ENCODE results near the gene MACROD2.

MACROD2 gene

GRCh38 chr20:15817351-15817750 lies 1822.0 kb downstream of the MACROD2 start:
- H3K9ac ChIP-seq (ENCODE audit: low read depth, low read length) = no peak overlapping the region
- no peaks in the 10 kb centered on the region for H3K27me3 ChIP-seq (ENCODE audit: control insufficient read depth, insufficient read depth, low read length)
- H3K4me3 ChIP-seq (ENCODE audit: low read depth, low read length) = no peak overlapping the region
- no peaks in the 10 kb centered on the region for H3K36me3 ChIP-seq (ENCODE audit: control insufficient read depth, insufficient read depth, low read length)
- H3K9me3 ChIP-seq (ENCODE audit: control insufficient read depth, insufficient read depth, low read length) = no peaks in the 10 kb centered on the region
- peaks cover 3% of the 10 kb centered on the region for H3K4me1 ChIP-seq (ENCODE audit: control insufficient read depth, insufficient read depth, low read length)

GRCh38 chr20:15818651-15819071 lies 1823.3 kb downstream of the MACROD2 start:
- H3K9me3 ChIP-seq (ENCODE audit: control insufficient read depth, insufficient read depth, low read length) = no peaks in the 10 kb centered on the region
- no peak overlapping the region for H3K4me3 ChIP-seq (ENCODE audit: low read depth, low read length)
- no peak overlapping the region for H3K9ac ChIP-seq (ENCODE audit: low read depth, low read length)
- peaks cover 3% of the 10 kb centered on the region for H3K4me1 ChIP-seq (ENCODE audit: control insufficient read depth, insufficient read depth, low read length)
- H3K27me3 ChIP-seq (ENCODE audit: control insufficient read depth, insufficient read depth, low read length) = no peaks in the 10 kb centered on the region
- no peaks in the 10 kb centered on the region for H3K36me3 ChIP-seq (ENCODE audit: control insufficient read depth, insufficient read depth, low read length)

- peaks cover 4% of the 10 kb centered on the region for H3K4me1 ChIP-seq (ENCODE audit: control insufficient read depth, insufficient read depth, low read length)
- H3K4me3 ChIP-seq (ENCODE audit: low read depth, low read length) = no peak overlapping the region
- no peaks in the 10 kb centered on the region for H3K9me3 ChIP-seq (ENCODE audit: control insufficient read depth, insufficient read depth, low read length)
- H3K9ac ChIP-seq (ENCODE audit: low read depth, low read length) = no peak overlapping the region
- H3K27me3 ChIP-seq (ENCODE audit: control insufficient read depth, insufficient read depth, low read length) = no peaks in the 10 kb centered on the region
- no peaks in the 10 kb centered on the region for H3K36me3 ChIP-seq (ENCODE audit: control insufficient read depth, insufficient read depth, low read length)
Measured at GRCh38 chr20:15823718-15824117, 1828.4 kb downstream of the MACROD2 start.

GRCh38 chr20:15827628-15828027 lies 1832.3 kb downstream of the MACROD2 start:
- Histone ChIP-seq H3K9me3 (ENCODE audit: control insufficient read depth, insufficient read depth, low read length) (no peaks in the 10 kb centered on the region), H3K4me1 (ENCODE audit: control insufficient read depth, insufficient read depth, low read length) (peaks cover 3% of the 10 kb centered on the region), H3K4me3 (ENCODE audit: low read depth, low read length) (no peak overlapping the region), H3K36me3 (ENCODE audit: control insufficient read depth, insufficient read depth, low read length) (no peaks in the 10 kb centered on the region), H3K9ac (ENCODE audit: low read depth, low read length) (no peak overlapping the region), H3K27me3 (ENCODE audit: control insufficient read depth, insufficient read depth, low read length) (no peaks in the 10 kb centered on the region)

- H3K36me3 ChIP-seq (ENCODE audit: control insufficient read depth, insufficient read depth, low read length) = no peaks in the 10 kb centered on the region
- no peaks in the 10 kb centered on the region for H3K27me3 ChIP-seq (ENCODE audit: control insufficient read depth, insufficient read depth, low read length)
- H3K4me1 ChIP-seq (ENCODE audit: control insufficient read depth, insufficient read depth, low read length) = peaks cover 3% of the 10 kb centered on the region
- H3K9ac ChIP-seq (ENCODE audit: low read depth, low read length) = no peak overlapping the region
- no peak overlapping the region for H3K4me3 ChIP-seq (ENCODE audit: low read depth, low read length)
- no peaks in the 10 kb centered on the region for H3K9me3 ChIP-seq (ENCODE audit: control insufficient read depth, insufficient read depth, low read length)
Measured at GRCh38 chr20:15831201-15831600, 1835.9 kb downstream of the MACROD2 start.

- no peaks in the 10 kb centered on the region for H3K9me3 ChIP-seq (ENCODE audit: control insufficient read depth, insufficient read depth, low read length)
- H3K27me3 ChIP-seq (ENCODE audit: control insufficient read depth, insufficient read depth, low read length) = no peaks in the 10 kb centered on the region
- no peaks in the 10 kb centered on the region for H3K36me3 ChIP-seq (ENCODE audit: control insufficient read depth, insufficient read depth, low read length)
- H3K4me3 ChIP-seq (ENCODE audit: low read depth, low read length) = no peak overlapping the region
- no peaks in the 10 kb centered on the region for H3K4me1 ChIP-seq (ENCODE audit: control insufficient read depth, insufficient read depth, low read length)
- H3K9ac ChIP-seq (ENCODE audit: low read depth, low read length) = no peak overlapping the region
Measured at GRCh38 chr20:15832512-15832911, 1837.2 kb downstream of the MACROD2 start.

GRCh38 chr20:15834857-15835256 lies 1839.5 kb downstream of the MACROD2 start:
- Histone ChIP-seq H3K36me3 (ENCODE audit: control insufficient read depth, insufficient read depth, low read length) (no peaks in the 10 kb centered on the region), H3K9me3 (ENCODE audit: control insufficient read depth, insufficient read depth, low read length) (no peaks in the 10 kb centered on the region), H3K4me1 (ENCODE audit: control insufficient read depth, insufficient read depth, low read length) (no peaks in the 10 kb centered on the region), H3K27me3 (ENCODE audit: control insufficient read depth, insufficient read depth, low read length) (no peaks in the 10 kb centered on the region), H3K9ac (ENCODE audit: low read depth, low read length) (no peak overlapping the region), H3K4me3 (ENCODE audit: low read depth, low read length) (no peak overlapping the region)

- no peak overlapping the region for H3K4me3 ChIP-seq (ENCODE audit: low read depth, low read length)
- H3K9ac ChIP-seq (ENCODE audit: low read depth, low read length) = no peak overlapping the region
- H3K4me1 ChIP-seq (ENCODE audit: control insufficient read depth, insufficient read depth, low read length) = no peaks in the 10 kb centered on the region
- no peaks in the 10 kb centered on the region for H3K9me3 ChIP-seq (ENCODE audit: control insufficient read depth, insufficient read depth, low read length)
- no peaks in the 10 kb centered on the region for H3K36me3 ChIP-seq (ENCODE audit: control insufficient read depth, insufficient read depth, low read length)
- H3K27me3 ChIP-seq (ENCODE audit: control insufficient read depth, insufficient read depth, low read length) = no peaks in the 10 kb centered on the region
Measured at GRCh38 chr20:15835811-15836210, 1840.5 kb downstream of the MACROD2 start.

- Histone ChIP-seq H3K9me3 (ENCODE audit: control insufficient read depth, insufficient read depth, low read length) (no peaks in the 10 kb centered on the region), H3K4me3 (ENCODE audit: low read depth, low read length) (no peak overlapping the region), H3K4me1 (ENCODE audit: control insufficient read depth, insufficient read depth, low read length) (no peaks in the 10 kb centered on the region), H3K36me3 (ENCODE audit: control insufficient read depth, insufficient read depth, low read length) (no peaks in the 10 kb centered on the region), H3K9ac (ENCODE audit: low read depth, low read length) (no peak overlapping the region), H3K27me3 (ENCODE audit: control insufficient read depth, insufficient read depth, low read length) (no peaks in the 10 kb centered on the region)
Measured at GRCh38 chr20:15836634-15837033, 1841.3 kb downstream of the MACROD2 start.

GRCh38 chr20:15837563-15837962 lies 1842.2 kb downstream of the MACROD2 start:
- no peaks in the 10 kb centered on the region for H3K36me3 ChIP-seq (ENCODE audit: control insufficient read depth, insufficient read depth, low read length)
- no peak overlapping the region for H3K9ac ChIP-seq (ENCODE audit: low read depth, low read length)
- no peaks in the 10 kb centered on the region for H3K4me1 ChIP-seq (ENCODE audit: control insufficient read depth, insufficient read depth, low read length)
- H3K9me3 ChIP-seq (ENCODE audit: control insufficient read depth, insufficient read depth, low read length) = no peaks in the 10 kb centered on the region
- H3K27me3 ChIP-seq (ENCODE audit: control insufficient read depth, insufficient read depth, low read length) = no peaks in the 10 kb centered on the region
- H3K4me3 ChIP-seq (ENCODE audit: low read depth, low read length) = no peak overlapping the region

GRCh38 chr20:15838466-15838865 lies 1843.2 kb downstream of the MACROD2 start:
- Histone ChIP-seq H3K4me3 (ENCODE audit: low read depth, low read length) (no peak overlapping the region), H3K9me3 (ENCODE audit: control insufficient read depth, insufficient read depth, low read length) (no peaks in the 10 kb centered on the region), H3K4me1 (ENCODE audit: control insufficient read depth, insufficient read depth, low read length) (no peaks in the 10 kb centered on the region), H3K27me3 (ENCODE audit: control insufficient read depth, insufficient read depth, low read length) (no peaks in the 10 kb centered on the region), H3K9ac (ENCODE audit: low read depth, low read length) (no peak overlapping the region), H3K36me3 (ENCODE audit: control insufficient read depth, insufficient read depth, low read length) (no peaks in the 10 kb centered on the region)

GRCh38 chr20:15840636-15841301 lies 1845.5 kb downstream of the MACROD2 start:
- Histone ChIP-seq H3K4me3 (ENCODE audit: low read depth, low read length) (no peak overlapping the region), H3K36me3 (ENCODE audit: control insufficient read depth, insufficient read depth, low read length) (no peaks in the 10 kb centered on the region), H3K9ac (ENCODE audit: low read depth, low read length) (no peak overlapping the region), H3K9me3 (ENCODE audit: control insufficient read depth, insufficient read depth, low read length) (no peaks in the 10 kb centered on the region), H3K27me3 (ENCODE audit: control insufficient read depth, insufficient read depth, low read length) (no peaks in the 10 kb centered on the region), H3K4me1 (ENCODE audit: control insufficient read depth, insufficient read depth, low read length) (no peaks in the 10 kb centered on the region)

All from iPS-15b (cell line).